Measurements from ENCODE around the gene RDX.
"Not testable (repeated sequence)": the region's sequence is repeated elsewhere in the genome, so short reads cannot be mapped to it uniquely, and the experiment has no call there.

The RDX gene

GRCh38 chr11:110192604-110193282 lies 103.7 kb downstream of the RDX start:
- not testable (repeated sequence) for H3K9ac ChIP-seq (ENCODE audit: low read depth in 1 of 2, low read length in 2 of 2); H3K4me3 ChIP-seq (ENCODE audit: low read length in 2 of 2); H3K27me3 ChIP-seq (ENCODE audit: control insufficient read depth in 2 of 2, insufficient read depth in 2 of 2, low read length in 2 of 2); H3K4me1 ChIP-seq (ENCODE audit: control insufficient read depth in 2 of 2, insufficient read depth in 2 of 2, low read length in 2 of 2); H3K9me3 ChIP-seq (ENCODE audit: control insufficient read depth in 2 of 2, low read length in 2 of 2); H3K36me3 ChIP-seq (ENCODE audit: control insufficient read depth in 2 of 2, insufficient read depth in 2 of 2, low read length in 2 of 2); H3K27ac ChIP-seq (ENCODE audit: low read depth in 2 of 2, low read length in 2 of 2)

GRCh38 chr11:110190885-110191284 lies 105.5 kb downstream of the RDX start:
- H3K27me3 ChIP-seq (ENCODE audit: control insufficient read depth in 2 of 2, insufficient read depth in 2 of 2, low read length in 2 of 2) = no peaks in the 10 kb centered on the region
- no peak overlapping the region for H3K4me3 ChIP-seq (ENCODE audit: low read length in 2 of 2)
- no peaks in the 10 kb centered on the region for H3K36me3 ChIP-seq (ENCODE audit: control insufficient read depth in 2 of 2, insufficient read depth in 2 of 2, low read length in 2 of 2)
- H3K27ac ChIP-seq (ENCODE audit: low read depth in 2 of 2, low read length in 2 of 2) = no peak overlapping the region
- H3K9ac ChIP-seq (ENCODE audit: low read depth in 1 of 2, low read length in 2 of 2) = no peak overlapping the region
- no peaks in the 10 kb centered on the region for H3K9me3 ChIP-seq (ENCODE audit: control insufficient read depth in 2 of 2, low read length in 2 of 2)
- H3K4me1 ChIP-seq (ENCODE audit: control insufficient read depth in 2 of 2, insufficient read depth in 2 of 2, low read length in 2 of 2) = no peaks in the 10 kb centered on the region

- H3K4me3 ChIP-seq (ENCODE audit: low read length in 2 of 2) = no peak overlapping the region
- no peaks in the 10 kb centered on the region for H3K36me3 ChIP-seq (ENCODE audit: control insufficient read depth in 2 of 2, insufficient read depth in 2 of 2, low read length in 2 of 2)
- H3K9ac ChIP-seq (ENCODE audit: low read depth in 1 of 2, low read length in 2 of 2) = no peak overlapping the region
- H3K4me1 ChIP-seq (ENCODE audit: control insufficient read depth in 2 of 2, insufficient read depth in 2 of 2, low read length in 2 of 2) = no peaks in the 10 kb centered on the region
- H3K27ac ChIP-seq (ENCODE audit: low read depth in 2 of 2, low read length in 2 of 2) = no peak overlapping the region
- no peaks in the 10 kb centered on the region for H3K27me3 ChIP-seq (ENCODE audit: control insufficient read depth in 2 of 2, insufficient read depth in 2 of 2, low read length in 2 of 2)
- H3K9me3 ChIP-seq (ENCODE audit: control insufficient read depth in 2 of 2, low read length in 2 of 2) = no peaks in the 10 kb centered on the region
Observed at GRCh38 chr11:110187731-110188130, 108.7 kb downstream of the RDX start.

- Histone ChIP-seq H3K4me3 (ENCODE audit: low read length in 2 of 2) (no peak overlapping the region), H3K36me3 (ENCODE audit: control insufficient read depth in 2 of 2, insufficient read depth in 2 of 2, low read length in 2 of 2) (no peaks in the 10 kb centered on the region), H3K4me1 (ENCODE audit: control insufficient read depth in 2 of 2, insufficient read depth in 2 of 2, low read length in 2 of 2) (no peaks in the 10 kb centered on the region), H3K9ac (ENCODE audit: low read depth in 1 of 2, low read length in 2 of 2) (no peak overlapping the region), H3K27me3 (ENCODE audit: control insufficient read depth in 2 of 2, insufficient read depth in 2 of 2, low read length in 2 of 2) (no peaks in the 10 kb centered on the region), H3K27ac (ENCODE audit: low read depth in 2 of 2, low read length in 2 of 2) (no peak overlapping the region), H3K9me3 (ENCODE audit: control insufficient read depth in 2 of 2, low read length in 2 of 2) (no peaks in the 10 kb centered on the region)
Observed at GRCh38 chr11:110186867-110187266, 109.5 kb downstream of the RDX start.

- Histone ChIP-seq H3K27ac (ENCODE audit: low read depth in 2 of 2, low read length in 2 of 2) (no peak overlapping the region), H3K4me1 (ENCODE audit: control insufficient read depth in 2 of 2, insufficient read depth in 2 of 2, low read length in 2 of 2) (no peaks in the 10 kb centered on the region), H3K9me3 (ENCODE audit: control insufficient read depth in 2 of 2, low read length in 2 of 2) (no peaks in the 10 kb centered on the region), H3K27me3 (ENCODE audit: control insufficient read depth in 2 of 2, insufficient read depth in 2 of 2, low read length in 2 of 2) (no peaks in the 10 kb centered on the region), H3K4me3 (ENCODE audit: low read length in 2 of 2) (no peak overlapping the region), H3K36me3 (ENCODE audit: control insufficient read depth in 2 of 2, insufficient read depth in 2 of 2, low read length in 2 of 2) (no peaks in the 10 kb centered on the region), H3K9ac (ENCODE audit: low read depth in 1 of 2, low read length in 2 of 2) (no peak overlapping the region)
Observed at GRCh38 chr11:110186456-110186855, 110.0 kb downstream of the RDX start.

GRCh38 chr11:110185599-110185998 lies 110.8 kb downstream of the RDX start:
- no peaks in the 10 kb centered on the region for H3K36me3 ChIP-seq (ENCODE audit: control insufficient read depth in 2 of 2, insufficient read depth in 2 of 2, low read length in 2 of 2)
- H3K27ac ChIP-seq (ENCODE audit: low read depth in 2 of 2, low read length in 2 of 2) = no peak overlapping the region
- H3K27me3 ChIP-seq (ENCODE audit: control insufficient read depth in 2 of 2, insufficient read depth in 2 of 2, low read length in 2 of 2) = no peaks in the 10 kb centered on the region
- H3K9ac ChIP-seq (ENCODE audit: low read depth in 1 of 2, low read length in 2 of 2) = no peak overlapping the region
- H3K4me1 ChIP-seq (ENCODE audit: control insufficient read depth in 2 of 2, insufficient read depth in 2 of 2, low read length in 2 of 2) = no peaks in the 10 kb centered on the region
- H3K9me3 ChIP-seq (ENCODE audit: control insufficient read depth in 2 of 2, low read length in 2 of 2) = no peaks in the 10 kb centered on the region
- no peak overlapping the region for H3K4me3 ChIP-seq (ENCODE audit: low read length in 2 of 2)

GRCh38 chr11:110185121-110185591 lies 111.3 kb downstream of the RDX start:
- Histone ChIP-seq H3K9me3 (ENCODE audit: control insufficient read depth in 2 of 2, low read length in 2 of 2) (no peaks in the 10 kb centered on the region), H3K36me3 (ENCODE audit: control insufficient read depth in 2 of 2, insufficient read depth in 2 of 2, low read length in 2 of 2) (no peaks in the 10 kb centered on the region), H3K27me3 (ENCODE audit: control insufficient read depth in 2 of 2, insufficient read depth in 2 of 2, low read length in 2 of 2) (no peaks in the 10 kb centered on the region), H3K27ac (ENCODE audit: low read depth in 2 of 2, low read length in 2 of 2) (no peak overlapping the region), H3K9ac (ENCODE audit: low read depth in 1 of 2, low read length in 2 of 2) (no peak overlapping the region), H3K4me1 (ENCODE audit: control insufficient read depth in 2 of 2, insufficient read depth in 2 of 2, low read length in 2 of 2) (no peaks in the 10 kb centered on the region), H3K4me3 (ENCODE audit: low read length in 2 of 2) (no peak overlapping the region)

GRCh38 chr11:110184456-110184855 lies 112.0 kb downstream of the RDX start:
- no peaks in the 10 kb centered on the region for H3K9me3 ChIP-seq (ENCODE audit: control insufficient read depth in 2 of 2, low read length in 2 of 2)
- no peak overlapping the region for H3K27ac ChIP-seq (ENCODE audit: low read depth in 2 of 2, low read length in 2 of 2)
- no peaks in the 10 kb centered on the region for H3K27me3 ChIP-seq (ENCODE audit: control insufficient read depth in 2 of 2, insufficient read depth in 2 of 2, low read length in 2 of 2)
- no peaks in the 10 kb centered on the region for H3K4me1 ChIP-seq (ENCODE audit: control insufficient read depth in 2 of 2, insufficient read depth in 2 of 2, low read length in 2 of 2)
- H3K36me3 ChIP-seq (ENCODE audit: control insufficient read depth in 2 of 2, insufficient read depth in 2 of 2, low read length in 2 of 2) = no peaks in the 10 kb centered on the region
- no peak overlapping the region for H3K4me3 ChIP-seq (ENCODE audit: low read length in 2 of 2)
- no peak overlapping the region for H3K9ac ChIP-seq (ENCODE audit: low read depth in 1 of 2, low read length in 2 of 2)

GRCh38 chr11:110182886-110183285 lies 113.5 kb downstream of the RDX start:
- H3K27ac ChIP-seq (ENCODE audit: low read depth in 2 of 2, low read length in 2 of 2) = no peak overlapping the region
- H3K36me3 ChIP-seq (ENCODE audit: control insufficient read depth in 2 of 2, insufficient read depth in 2 of 2, low read length in 2 of 2) = no peaks in the 10 kb centered on the region
- H3K9ac ChIP-seq (ENCODE audit: low read depth in 1 of 2, low read length in 2 of 2) = no peak overlapping the region
- no peaks in the 10 kb centered on the region for H3K4me1 ChIP-seq (ENCODE audit: control insufficient read depth in 2 of 2, insufficient read depth in 2 of 2, low read length in 2 of 2)
- no peaks in the 10 kb centered on the region for H3K9me3 ChIP-seq (ENCODE audit: control insufficient read depth in 2 of 2, low read length in 2 of 2)
- no peaks in the 10 kb centered on the region for H3K27me3 ChIP-seq (ENCODE audit: control insufficient read depth in 2 of 2, insufficient read depth in 2 of 2, low read length in 2 of 2)
- no peak overlapping the region for H3K4me3 ChIP-seq (ENCODE audit: low read length in 2 of 2)

GRCh38 chr11:110179064-110179463 lies 117.3 kb downstream of the RDX start:
- Histone ChIP-seq H3K27me3 (ENCODE audit: control insufficient read depth in 2 of 2, insufficient read depth in 2 of 2, low read length in 2 of 2) (no peaks in the 10 kb centered on the region), H3K4me3 (ENCODE audit: low read length in 2 of 2) (no peak overlapping the region), H3K4me1 (ENCODE audit: control insufficient read depth in 2 of 2, insufficient read depth in 2 of 2, low read length in 2 of 2) (no peaks in the 10 kb centered on the region), H3K9ac (ENCODE audit: low read depth in 1 of 2, low read length in 2 of 2) (no peak overlapping the region), H3K36me3 (ENCODE audit: control insufficient read depth in 2 of 2, insufficient read depth in 2 of 2, low read length in 2 of 2) (no peaks in the 10 kb centered on the region), H3K27ac (ENCODE audit: low read depth in 2 of 2, low read length in 2 of 2) (no peak overlapping the region), H3K9me3 (ENCODE audit: control insufficient read depth in 2 of 2, low read length in 2 of 2) (no peaks in the 10 kb centered on the region)

- Histone ChIP-seq H3K4me3 (ENCODE audit: low read length in 2 of 2) (no peak overlapping the region), H3K4me1 (ENCODE audit: control insufficient read depth in 2 of 2, insufficient read depth in 2 of 2, low read length in 2 of 2) (no peaks in the 10 kb centered on the region), H3K9me3 (ENCODE audit: control insufficient read depth in 2 of 2, low read length in 2 of 2) (no peaks in the 10 kb centered on the region), H3K36me3 (ENCODE audit: control insufficient read depth in 2 of 2, insufficient read depth in 2 of 2, low read length in 2 of 2) (no peaks in the 10 kb centered on the region), H3K27me3 (ENCODE audit: control insufficient read depth in 2 of 2, insufficient read depth in 2 of 2, low read length in 2 of 2) (no peaks in the 10 kb centered on the region), H3K27ac (ENCODE audit: low read depth in 2 of 2, low read length in 2 of 2) (no peak overlapping the region), H3K9ac (ENCODE audit: low read depth in 1 of 2, low read length in 2 of 2) (no peak overlapping the region)
Observed at GRCh38 chr11:110177086-110177456, 119.3 kb downstream of the RDX start.

All from mucosa of rectum (tissue), 2 donors.